ENCODE data around the gene ARID3B. TPM values are rescaled to one million over a fixed set of nuclear protein-coding genes. Genes with fewer than 3 reads are reported as not detected.
"Not testable (repeated sequence)": the region's sequence is repeated elsewhere in the genome, so short reads cannot be mapped to it uniquely, and the experiment has no call there.

Gene ARID3B
- total RNA-seq, 1 donor from 2014 or later, result 1.5 TPM

DNA sequence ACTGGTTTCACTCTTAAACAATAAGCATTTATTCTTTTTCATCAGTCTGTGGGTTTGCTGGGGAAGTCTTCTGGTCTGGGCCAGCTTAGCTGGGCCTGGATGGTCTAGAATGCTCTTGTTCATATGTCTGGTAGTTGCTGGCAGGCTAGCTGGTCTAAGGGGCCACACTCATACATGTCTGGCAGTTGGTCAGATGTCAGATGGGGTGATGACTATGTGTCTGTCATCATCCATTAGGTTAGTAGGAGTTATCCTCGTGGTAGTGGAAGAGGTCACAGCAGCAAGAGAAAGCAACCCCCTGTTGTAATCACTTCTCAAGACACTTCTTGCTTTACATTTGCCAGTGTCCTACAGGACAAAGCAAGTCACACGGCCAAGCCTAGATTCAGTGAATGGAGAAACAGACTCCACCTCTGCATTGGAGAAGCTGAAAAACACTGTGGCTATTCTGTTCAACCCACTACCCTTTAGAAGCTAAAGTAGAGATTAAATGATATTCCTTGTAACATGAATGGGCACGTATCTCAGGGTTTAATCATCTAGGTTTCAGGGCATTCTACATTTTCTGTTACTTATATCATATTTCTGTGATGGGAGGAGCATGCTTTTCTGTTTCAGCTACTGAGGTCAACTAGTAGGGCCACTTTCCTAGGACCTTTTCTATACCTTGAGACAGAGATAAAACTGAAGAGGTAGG is 5.5 kb upstream of the ARID3B start:
- no peak for DNase-seq (ENCODE audit: low read depth, low spot score)

DNA sequence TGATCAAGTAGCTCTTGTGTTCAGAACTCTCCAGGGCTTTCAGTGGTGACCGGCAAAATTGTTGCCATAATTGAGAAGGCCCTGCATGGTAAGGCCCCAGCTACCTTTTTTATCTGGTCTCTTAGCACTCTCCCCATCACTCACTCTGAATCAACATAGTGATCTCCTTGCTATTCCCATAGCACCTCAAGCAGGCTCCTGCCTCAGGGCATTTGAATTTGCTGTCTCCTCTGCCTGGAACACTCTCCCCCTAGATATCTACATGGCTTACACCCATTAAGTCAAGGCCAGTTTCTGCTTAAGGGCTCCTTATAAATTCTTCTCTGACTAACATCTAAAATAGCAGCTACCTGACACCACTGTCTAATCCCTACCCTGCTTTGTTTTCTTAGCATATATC is 3.3 kb upstream of the ARID3B start:
- no peak for DNase-seq (ENCODE audit: low read depth, low spot score)

DNA sequence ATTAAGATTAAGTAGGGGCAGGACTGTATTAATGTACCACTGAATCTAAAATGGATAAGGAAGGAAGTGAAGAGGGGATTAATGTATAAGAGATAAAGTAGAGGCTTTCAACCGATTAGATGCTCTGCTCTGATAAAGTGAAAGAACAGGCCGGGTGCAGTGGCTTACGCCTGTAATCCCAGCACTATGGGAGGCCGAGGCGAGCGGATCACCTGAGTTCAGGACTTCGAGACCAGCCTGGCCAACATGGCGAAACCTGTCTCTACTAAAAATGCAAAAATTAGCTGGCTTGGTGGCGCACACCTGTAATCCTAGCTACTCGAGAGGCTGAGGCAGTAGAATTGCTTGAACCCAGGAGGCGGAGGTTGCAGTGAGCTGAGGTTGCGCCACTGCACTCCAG is 1.5 kb upstream of the ARID3B start:
- DNase-seq (ENCODE audit: low read depth, low spot score), result not testable (repeated sequence)

DNA sequence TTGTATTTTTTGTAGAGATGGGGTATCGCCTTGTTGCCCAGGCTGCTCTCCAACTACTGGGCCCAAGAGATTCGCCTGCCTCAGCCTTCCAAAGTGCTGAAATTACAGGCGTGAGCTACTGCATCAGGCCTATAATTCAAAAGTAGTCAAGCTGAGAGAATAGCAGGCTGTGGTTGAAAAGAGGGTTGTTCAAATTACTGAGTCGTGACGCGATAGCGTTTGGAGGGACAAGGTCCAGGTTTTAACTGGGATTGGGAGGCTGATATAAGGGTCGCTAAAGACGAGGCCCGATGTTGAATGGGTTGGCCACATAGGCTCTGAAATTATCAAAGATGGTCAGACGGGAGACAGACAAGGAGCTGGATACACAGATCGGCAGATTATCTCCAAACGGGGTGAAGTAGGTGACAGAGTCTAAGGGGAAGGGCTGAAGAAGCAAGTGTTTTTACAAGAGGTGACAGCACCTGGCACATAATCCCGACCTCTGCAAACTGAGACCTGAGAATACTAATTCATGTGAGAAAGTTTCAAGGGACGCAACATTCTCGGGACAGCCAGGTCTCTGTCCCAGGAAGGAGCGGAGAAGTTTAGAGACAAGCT is 759 bp upstream of the ARID3B start:
- no peak for DNase-seq (ENCODE audit: low read depth, low spot score)

DNA sequence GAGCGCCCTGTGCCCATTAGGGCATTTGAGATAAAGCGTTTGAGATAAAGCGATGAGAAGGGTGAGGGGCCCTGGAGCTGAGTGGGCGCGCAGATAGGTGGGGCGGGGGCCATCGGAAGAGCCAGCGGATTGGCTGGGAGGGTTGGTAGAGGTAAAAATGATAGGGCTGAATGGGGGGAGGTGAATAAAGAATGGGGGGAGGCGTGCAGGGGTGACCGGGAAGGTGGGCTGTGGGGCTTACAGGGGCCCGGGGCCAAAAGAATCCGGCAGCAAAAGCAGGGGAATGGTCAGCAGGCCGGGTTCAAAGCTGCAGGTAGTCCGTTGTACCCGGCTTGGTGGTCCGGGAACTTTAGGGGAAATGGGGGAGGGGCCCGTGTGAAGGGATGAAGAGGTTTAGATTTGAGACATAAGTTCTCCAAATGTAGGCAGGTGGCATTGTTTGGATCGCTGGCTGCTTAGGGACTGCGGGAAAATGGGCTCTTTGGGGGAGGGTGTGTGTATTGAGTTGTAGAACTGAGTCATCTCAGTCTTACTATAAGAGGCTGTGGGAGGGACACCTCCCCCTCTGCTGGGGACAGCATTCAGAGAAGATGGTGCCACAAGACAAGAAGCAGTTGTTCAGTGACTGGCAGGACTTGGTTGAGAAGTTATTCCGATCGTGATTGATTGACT is 610 bp downstream of the ARID3B start:
- no peak for DNase-seq (ENCODE audit: low read depth, low spot score)

DNA sequence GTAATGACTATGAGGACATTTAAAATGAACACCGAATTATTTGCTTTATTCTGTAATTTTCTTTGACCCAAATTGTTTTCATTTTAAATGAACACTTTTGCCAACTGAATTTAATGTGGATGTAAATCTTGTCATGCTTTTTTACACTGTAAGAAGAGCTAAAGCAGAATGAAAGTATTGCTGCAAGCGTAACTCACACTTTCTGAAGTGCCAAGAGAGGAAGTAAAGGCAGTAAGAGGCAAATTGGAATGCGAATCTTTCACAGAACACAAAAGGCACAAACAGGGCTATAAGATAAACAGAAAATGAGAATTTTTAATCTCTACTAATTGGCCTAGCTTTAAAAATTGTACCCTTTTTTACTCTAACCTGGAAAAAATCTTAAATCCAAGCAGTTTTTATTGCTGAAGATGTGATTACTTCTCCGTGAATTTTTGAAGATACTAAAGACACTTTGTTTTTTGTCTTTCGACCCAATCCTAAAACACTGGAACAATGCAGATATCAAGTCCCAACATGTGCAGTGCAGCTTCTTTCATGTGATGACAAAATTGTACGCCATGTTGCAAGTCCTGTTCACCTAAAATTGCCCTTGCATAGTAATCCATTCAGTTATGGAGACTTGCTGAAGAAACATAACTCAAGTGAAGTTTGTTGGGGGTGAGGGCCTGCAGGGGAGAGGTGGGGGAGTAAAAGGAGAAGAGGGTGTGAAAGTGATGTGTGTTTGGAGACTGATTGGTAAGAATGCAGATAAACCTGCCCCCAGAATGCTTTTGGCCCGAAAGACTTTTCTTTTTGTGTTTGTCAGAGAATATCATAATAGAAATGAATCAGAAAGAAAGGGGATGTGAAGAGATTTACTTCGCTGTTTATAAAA is 1.4 kb downstream of the ARID3B start:
- DNase-seq (ENCODE audit: low read depth, low spot score), result no peak

DNA sequence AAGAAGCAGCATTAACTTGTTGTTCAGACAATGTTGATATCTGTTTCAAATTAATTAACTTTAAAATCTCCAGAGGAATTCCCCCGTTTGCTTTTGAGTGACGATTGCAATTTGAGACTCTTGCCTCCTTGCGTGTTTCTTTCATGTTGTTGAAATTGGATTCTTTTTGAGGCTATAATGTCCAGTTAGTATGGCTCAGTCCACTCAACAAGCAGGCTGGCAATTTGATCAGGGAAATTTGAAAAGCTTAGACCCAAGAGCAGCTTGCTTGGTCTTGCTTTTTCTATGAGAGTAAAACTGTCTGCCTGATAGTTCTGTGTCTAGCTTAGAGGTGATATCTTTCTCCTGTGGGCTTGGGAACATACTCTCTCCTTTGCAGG is 2.0 kb downstream of the ARID3B start:
- DNase-seq (ENCODE audit: low read depth, low spot score), result no peak

DNA sequence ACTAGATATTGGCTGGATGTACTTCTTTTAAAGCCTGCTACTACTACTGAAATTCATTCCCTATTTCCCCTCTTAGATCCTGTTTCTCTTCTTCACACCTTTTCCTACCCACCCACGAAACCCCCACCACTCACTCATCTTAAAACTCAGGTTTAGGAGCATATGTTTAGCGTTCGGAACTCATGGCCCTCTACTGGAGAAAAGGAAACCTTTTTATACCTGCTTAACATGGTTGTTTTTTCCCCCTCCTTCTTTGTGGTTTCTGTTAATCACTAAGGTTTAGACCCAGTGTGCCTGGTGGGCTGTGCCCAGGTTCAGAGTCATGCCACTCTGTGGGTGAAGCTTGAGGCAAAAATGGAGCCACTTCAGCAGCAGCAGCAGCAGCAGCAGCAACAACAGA is 2.6 kb downstream of the ARID3B start:
- no peak for DNase-seq (ENCODE audit: low read depth, low spot score)

DNA sequence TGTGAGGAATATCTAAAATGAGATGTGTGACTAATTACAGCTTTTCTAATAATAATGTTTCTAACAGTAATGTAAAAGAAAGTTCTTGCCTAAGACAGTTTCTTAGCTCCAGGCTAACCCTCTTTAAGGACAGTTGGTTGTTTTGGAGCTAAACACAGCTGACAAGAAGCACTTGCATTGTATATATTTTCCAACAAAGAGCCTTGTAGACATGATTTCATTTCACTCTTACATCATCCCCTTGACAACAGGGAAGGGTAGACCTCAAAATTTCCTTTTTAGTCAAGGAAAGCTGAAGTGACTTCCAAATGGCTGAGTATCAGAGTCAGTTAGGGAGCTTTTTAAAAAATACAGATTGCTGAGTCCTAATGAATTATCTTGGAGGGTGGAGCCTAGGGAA is 4.1 kb downstream of the ARID3B start:
- DNase-seq (ENCODE audit: low read depth, low spot score), result no peak

DNA sequence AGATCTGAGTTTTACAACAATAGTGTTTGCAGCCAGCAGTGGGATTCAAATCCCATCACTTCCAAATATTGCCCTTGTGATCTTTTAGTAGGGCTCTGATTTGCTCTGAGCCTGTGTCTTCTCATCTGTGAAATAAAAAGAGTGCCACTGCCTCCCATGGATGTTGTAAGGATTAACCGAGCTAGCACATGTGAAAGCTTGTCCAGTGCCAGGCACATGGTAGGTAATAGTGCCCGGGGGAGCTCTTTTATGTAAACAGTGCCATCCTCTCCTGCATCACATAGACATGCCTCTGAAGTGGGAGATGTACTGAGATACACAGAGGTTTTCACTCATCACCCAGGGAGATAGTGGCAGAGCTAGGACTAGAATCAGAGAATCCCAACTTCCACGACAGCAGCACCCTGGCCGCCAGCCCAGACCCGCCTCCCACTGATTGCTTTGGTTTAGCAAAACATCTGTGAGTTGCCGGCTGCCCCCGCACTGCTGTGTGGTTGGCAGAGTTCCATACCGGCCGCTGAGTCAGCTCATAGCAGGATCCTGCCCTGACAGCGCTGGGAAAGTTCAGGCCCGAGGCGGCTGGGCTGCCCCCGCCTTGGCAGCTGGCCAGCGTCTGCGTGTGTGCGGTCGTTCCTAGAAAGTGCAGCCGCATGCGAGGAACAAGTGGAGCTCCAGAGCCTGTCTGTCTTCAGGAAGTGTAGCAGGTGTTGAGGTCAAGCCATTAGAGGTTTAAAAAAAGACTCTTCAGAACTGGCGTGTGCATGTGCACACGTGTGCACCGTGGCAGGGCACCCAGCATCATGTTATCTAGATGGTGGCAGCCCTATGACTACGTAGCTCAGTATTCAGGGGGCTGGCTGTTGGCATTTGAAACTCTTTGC is 5.0 kb downstream of the ARID3B start:
- DNase-seq (ENCODE audit: low read depth, low spot score), result peak; percentile 97

DNA sequence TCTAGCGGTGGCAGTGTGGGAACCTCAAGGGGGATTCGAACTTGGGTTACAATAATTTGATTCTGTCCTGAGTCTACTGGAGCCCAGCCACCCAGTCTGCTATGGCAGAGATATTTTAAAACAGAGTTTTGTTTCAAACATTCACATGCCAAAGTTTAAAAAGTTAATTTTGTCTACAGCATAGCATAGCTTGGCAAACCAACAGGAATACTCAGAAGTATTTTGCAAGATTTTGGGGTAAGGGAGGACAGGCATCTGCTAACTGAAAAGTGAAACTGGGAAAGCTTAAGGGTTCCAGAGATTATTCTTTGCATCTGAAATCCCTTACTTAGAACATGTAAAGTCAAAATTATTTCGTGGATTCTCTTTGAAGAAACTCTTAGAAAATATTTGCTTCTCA is 6.6 kb downstream of the ARID3B start:
- no peak for DNase-seq (ENCODE audit: low read depth, low spot score)

DNA sequence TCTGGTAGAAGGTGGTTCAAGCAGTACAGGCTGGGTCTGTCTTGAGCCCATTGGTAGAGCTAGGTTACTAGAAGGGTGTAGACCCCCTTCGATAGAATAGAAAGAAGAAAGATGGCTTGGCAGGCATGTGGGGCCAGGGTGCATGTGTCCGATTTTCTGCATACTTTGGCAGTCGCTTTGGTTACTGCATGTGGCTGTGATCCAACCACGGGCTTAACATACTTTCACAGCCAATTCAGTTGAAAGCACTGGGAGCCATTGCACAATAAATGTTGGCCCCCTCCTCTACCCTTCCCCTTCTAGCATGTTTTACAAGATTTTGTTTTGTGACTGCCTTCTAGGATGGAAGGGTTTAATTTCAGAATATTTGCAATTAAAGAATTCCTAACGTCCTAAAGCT is 7.2 kb downstream of the ARID3B start:
- DNase-seq (ENCODE audit: low read depth, low spot score), result no peak

DNA sequence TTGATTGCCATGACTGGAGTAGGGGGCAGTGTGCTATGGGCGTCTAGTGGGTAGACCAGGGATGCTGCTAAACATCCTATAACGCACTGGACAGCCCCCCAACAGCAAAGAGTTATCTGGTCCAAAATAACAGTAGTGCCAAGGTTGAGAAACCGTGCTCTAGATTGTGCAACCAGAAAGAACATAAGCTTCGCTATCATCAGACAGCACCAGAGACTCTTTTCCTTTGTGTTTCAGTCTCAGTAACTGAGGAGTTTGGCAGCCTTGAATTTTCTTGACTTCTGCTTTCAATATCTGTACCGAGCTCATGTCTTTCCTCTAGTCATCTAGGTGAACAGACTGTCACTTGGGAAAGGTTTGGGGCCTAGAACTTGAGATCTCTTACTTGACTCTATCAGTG is 8.8 kb downstream of the ARID3B start:
- DNase-seq (ENCODE audit: low read depth, low spot score), result no peak

DNA sequence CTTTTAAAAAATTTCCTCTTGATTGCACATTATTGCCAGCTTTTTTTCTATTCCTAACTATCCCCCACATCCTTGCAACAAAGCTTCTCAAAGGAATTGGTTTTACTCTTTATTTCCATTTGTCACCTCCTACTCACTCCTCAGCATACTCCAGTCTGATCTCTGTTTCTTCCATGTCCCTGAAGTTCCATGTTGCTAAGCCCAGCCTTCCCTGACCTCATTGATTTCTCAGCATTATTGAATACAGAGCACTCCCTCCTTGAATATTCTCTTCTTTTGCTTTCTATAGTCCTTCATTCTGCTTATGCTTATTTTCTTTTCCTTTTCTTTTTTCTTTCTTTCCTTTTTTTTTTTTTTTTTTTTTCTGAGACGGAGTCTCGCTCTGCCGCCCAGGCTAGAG is 10.7 kb downstream of the ARID3B start:
- no peak for DNase-seq (ENCODE audit: low read depth, low spot score)

DNA sequence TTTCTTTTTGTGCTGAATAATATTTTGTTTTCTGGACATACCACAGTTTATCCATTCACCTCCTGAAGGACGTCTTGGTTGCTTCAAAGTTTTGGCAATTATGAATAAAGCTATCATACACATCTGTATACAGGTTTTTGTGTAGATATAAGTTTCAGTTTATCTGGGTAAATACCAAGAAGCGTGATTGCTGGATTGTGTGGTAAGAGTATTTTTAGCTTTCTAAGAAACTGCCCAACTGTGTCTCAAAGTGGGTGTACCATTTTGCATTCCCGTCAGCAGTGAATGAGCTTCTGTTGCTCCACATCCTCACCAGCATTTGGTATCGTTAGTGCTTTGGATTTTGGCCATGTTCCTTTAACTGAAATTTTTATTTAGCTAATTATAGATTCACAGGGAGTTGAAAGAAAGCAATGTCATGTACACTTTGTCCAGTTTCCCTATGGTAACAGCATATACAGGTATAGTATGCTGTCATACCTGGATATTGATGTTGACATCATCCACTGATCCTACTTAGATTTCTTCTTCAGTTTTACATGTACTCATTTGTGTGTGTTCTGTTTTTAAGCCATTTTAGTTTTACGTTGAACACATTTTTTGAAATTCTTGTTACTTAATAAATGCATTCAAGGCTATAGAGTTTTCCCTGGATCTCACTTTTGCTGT is 11.9 kb downstream of the ARID3B start:
- no peak for DNase-seq (ENCODE audit: low read depth, low spot score)

DNA sequence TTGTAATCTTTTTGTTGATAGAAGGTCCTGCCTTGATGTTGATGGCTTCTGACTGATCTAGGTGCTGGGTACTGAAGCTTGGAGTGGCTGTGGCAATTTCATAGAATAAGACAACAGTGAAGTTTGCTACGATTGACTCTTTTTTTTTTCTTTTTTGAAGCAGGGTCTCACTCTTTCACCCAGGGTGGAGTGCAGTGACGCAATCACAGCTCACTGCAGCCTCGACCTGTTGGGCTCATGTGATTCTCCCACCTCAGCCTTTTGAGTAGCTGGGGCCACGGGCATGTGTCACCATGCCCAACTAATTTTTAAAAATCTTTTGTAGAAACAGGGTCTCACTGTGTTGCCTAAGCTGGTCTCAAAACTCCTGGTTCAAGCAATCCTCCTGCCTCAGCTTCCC is 14.2 kb downstream of the ARID3B start:
- no peak for DNase-seq (ENCODE audit: low read depth, low spot score)

DNA sequence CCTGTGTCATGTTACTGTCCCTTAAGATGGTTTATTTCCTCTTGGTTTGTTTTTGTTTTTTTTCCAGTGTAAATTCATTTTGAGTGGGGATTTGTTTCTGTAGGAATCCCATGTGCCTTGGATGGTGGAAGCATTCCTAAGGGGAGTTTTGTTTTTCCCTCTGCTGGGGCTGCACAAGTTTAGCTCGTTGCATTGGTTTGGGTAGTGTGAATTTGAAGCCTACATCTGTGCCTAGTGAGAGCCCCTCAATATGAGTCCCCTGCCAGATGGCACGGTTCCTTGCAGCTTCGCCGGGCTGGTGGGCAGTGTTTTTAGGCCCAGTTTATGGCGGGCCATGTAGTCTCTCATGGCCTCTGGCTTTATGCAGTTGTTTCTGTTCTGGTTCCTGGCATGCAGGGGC is 17.7 kb downstream of the ARID3B start:
- no peak for DNase-seq (ENCODE audit: low read depth, low spot score)

DNA sequence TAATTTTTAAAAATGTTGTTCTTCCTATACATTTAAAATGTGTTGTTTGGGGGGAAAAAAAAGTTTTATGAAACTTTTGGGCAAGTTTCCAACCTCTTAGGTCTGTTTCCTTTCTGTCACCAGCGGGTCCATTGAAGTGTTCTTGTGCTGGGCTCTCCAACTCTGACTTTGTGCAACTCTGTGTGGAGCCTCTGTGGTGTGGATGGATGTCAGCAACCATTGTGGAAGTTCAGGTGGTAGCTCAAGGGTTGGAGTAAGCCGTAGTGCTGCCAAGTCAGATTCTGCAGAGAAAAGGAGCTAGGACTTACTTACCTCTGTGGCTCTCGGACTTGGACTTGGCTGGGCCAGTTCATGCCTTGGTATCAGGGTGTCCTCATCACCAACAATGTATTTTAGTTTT is 22.4 kb downstream of the ARID3B start:
- no peak for DNase-seq (ENCODE audit: low read depth, low spot score)

DNA sequence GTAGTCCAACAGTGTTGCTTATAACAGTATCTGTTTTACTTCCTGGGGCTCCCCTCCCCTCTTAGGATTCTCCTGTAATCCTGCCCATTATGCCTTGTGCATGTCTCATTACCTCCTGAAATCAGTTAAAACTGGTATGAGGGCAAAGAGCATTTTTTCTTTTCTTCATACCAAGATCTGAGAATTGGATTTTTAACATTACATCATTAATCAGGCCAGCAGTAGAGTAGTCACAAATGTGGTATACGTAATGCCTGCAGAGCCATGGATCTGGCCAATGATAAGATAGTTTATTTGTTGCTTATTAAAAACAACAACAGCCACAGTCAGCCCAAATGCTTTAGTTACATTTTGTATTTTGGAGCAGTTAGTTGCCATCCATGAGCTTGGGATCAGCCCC is 23.2 kb downstream of the ARID3B start:
- no peak for DNase-seq (ENCODE audit: low read depth, low spot score)

DNA sequence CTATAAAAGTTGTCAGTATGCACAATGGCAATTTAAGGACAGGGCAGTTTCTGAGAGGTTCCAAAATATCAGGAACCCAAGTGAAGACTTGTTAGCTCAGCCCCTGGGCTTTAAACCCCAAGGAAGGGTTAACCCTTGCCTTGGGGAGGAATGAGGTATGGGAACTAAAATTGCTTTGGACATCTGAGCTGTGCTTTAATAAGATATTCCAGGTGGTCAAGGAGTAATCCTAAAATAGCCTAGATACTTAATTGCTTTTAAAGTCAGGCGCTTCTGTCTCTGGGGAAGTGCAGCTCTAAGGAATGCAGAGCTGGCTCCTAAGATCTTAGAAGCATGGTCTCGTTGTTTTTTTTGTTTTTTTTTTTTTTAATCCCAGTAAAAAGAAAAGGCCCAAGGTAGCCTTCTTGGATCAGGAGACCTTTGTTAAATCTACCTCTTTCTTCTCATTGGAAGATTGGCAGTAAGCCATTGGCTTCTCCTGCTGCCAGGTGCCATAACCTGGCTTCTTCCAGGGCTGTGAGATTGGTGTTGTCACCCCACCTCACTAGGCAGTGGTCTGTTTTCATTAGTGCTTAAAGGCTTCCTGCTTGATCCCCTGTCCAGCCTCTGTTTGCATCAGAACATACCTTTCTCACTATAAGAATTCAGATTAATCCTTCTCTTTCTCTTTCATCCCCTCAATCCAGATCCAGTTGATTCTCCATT is 24.5 kb downstream of the ARID3B start:
- DNase-seq (ENCODE audit: low read depth, low spot score), result no peak

Data from pulmonary artery endothelial cell (primary cell).